ENCODE measurements around the gene TEP1. TPM values are rescaled to one million over a fixed set of nuclear protein-coding genes. Genes with fewer than 3 reads are reported as not detected.

TEP1 gene
- total RNA-seq, 1 donor from 2014 or later: 22.8 TPM

DNA sequence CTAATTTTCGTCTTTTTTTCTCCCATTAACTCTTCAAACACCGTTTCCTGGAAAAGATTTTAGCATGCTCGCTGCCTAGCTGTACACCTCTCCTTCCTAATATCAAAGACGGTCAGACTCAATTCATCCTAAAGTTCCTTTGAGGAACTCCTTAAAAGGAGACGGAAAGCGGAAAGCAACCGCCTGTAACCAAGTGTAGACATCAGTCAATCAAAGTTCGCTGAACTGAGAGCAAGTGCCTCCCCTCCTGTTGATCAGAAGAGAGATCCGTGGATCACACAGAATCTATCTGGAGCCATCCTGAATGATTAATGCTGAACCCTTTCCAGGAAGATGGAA lies 412 bp upstream of the TEP1 start:
- peak overlapping the region; percentile 94 for H3K4me3 Mint-ChIP-seq (ENCODE audit: unreplicated experiment)
- peak overlapping the region; percentile 97 for H3K27ac Mint-ChIP-seq (ENCODE audit: unreplicated experiment)
- TF ChIP-seq CTCF (IDR thresholded peaks at IDR 0.05): no peak
- DNase-seq (ENCODE audit: low spot score): no peak
- no peaks in the 10 kb centered on the region for H3K9me3 Mint-ChIP-seq (ENCODE audit: low read depth)
- peaks cover 2% of the 10 kb centered on the region for H3K36me3 Mint-ChIP-seq (ENCODE audit: low read depth)
- H3K4me1 Mint-ChIP-seq (ENCODE audit: low read depth): peaks cover 31% of the 10 kb centered on the region
- H3K27me3 Mint-ChIP-seq (ENCODE audit: low read depth): no peaks in the 10 kb centered on the region

DNA sequence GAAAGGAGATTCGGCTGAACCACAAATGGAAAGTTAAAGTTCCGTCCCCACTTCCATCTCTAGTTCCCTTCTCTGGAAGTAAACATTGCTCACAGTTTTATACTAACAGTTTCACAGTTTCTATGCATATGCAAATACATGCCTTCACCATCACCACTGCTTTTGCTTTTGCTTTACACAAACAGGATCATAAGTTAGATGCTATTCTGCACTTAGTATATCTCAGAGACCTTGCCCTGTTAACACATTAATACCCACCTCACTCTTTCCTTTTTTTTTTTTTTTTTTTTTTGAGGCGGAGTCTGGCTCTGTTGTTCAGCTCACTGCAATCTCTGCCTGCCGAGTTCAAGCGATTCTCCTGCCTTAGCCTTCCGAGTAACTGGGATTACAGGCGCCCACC lies 890 bp downstream of the TEP1 start:
- peak overlapping the region; percentile 94 for H3K4me3 Mint-ChIP-seq (ENCODE audit: unreplicated experiment)
- H3K27ac Mint-ChIP-seq (ENCODE audit: unreplicated experiment): peak overlapping the region; percentile 97
- H3K4me1 Mint-ChIP-seq (ENCODE audit: low read depth): peaks cover 31% of the 10 kb centered on the region
- no peaks in the 10 kb centered on the region for H3K9me3 Mint-ChIP-seq (ENCODE audit: low read depth)
- TF ChIP-seq CTCF (IDR thresholded peaks at IDR 0.05): no peak
- DNase-seq (ENCODE audit: low spot score): no peak
- peaks cover 10% of the 10 kb centered on the region for H3K36me3 Mint-ChIP-seq (ENCODE audit: low read depth)
- no peaks in the 10 kb centered on the region for H3K27me3 Mint-ChIP-seq (ENCODE audit: low read depth)

GRCh38 chr14:20409226-20409625 lies 4.1 kb downstream of the TEP1 start:
- DNase-seq (ENCODE audit: low spot score): no peak
- H3K27me3 Mint-ChIP-seq (ENCODE audit: low read depth): no peaks in the 10 kb centered on the region
- TF ChIP-seq CTCF (IDR thresholded peaks at IDR 0.05): no peak
- H3K27ac Mint-ChIP-seq (ENCODE audit: unreplicated experiment): peak overlapping the region; percentile 60
- peaks cover 29% of the 10 kb centered on the region for H3K36me3 Mint-ChIP-seq (ENCODE audit: low read depth)
- H3K4me1 Mint-ChIP-seq (ENCODE audit: low read depth): peaks cover 29% of the 10 kb centered on the region
- no peak overlapping the region for H3K4me3 Mint-ChIP-seq (ENCODE audit: unreplicated experiment)
- H3K9me3 Mint-ChIP-seq (ENCODE audit: low read depth): no peaks in the 10 kb centered on the region

- TF ChIP-seq CTCF (IDR thresholded peaks at IDR 0.05): no peak
- Mint-ChIP-seq H3K27me3 (ENCODE audit: low read depth) (no peaks in the 10 kb centered on the region), H3K36me3 (ENCODE audit: low read depth) (peaks cover 49% of the 10 kb centered on the region), H3K4me1 (ENCODE audit: low read depth) (no peaks in the 10 kb centered on the region), H3K27ac (ENCODE audit: unreplicated experiment) (no peak overlapping the region), H3K4me3 (ENCODE audit: unreplicated experiment) (no peak overlapping the region), H3K9me3 (ENCODE audit: low read depth) (no peaks in the 10 kb centered on the region)
- DNase-seq (ENCODE audit: low spot score): no peak
Measured at GRCh38 chr14:20403521-20403920, 9.8 kb downstream of the TEP1 start.

DNA sequence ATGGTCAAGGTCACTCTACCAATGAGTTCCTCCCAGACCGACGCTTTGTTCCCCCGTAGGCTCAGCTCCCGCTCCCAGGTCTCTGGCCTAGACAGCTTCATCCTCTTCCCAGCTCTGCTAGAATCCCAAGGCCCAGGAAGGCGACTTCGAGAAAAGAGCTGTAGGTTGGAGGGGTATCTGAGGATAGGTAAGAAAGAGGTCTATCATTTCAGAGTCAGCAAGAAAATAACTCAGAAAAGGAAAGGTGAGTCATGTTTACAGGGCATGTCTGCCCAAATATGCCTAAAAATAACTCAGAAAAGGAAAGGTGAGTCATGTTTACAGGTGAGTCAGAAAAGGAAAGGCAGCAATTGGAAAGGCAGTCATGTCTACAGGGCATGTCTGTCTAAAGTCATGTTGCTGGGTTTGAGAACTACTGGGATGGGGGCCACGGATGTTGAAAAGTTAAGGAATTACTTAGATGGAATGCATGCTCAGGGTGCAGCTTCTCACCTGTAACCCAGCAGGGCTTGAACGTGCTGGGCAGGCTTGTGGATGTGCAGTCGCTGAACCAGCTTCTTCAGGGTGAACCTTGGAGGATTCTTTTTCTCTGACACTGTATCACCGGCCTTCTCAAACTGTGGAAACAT lies 12.2 kb downstream of the TEP1 start:
- no peak for TF ChIP-seq CTCF (IDR thresholded peaks at IDR 0.05)
- no peaks in the 10 kb centered on the region for H3K9me3 Mint-ChIP-seq (ENCODE audit: low read depth)
- H3K4me1 Mint-ChIP-seq (ENCODE audit: low read depth): no peaks in the 10 kb centered on the region
- no peak for DNase-seq (ENCODE audit: low spot score)
- no peak overlapping the region for H3K27ac Mint-ChIP-seq (ENCODE audit: unreplicated experiment)
- H3K36me3 Mint-ChIP-seq (ENCODE audit: low read depth): peaks cover 41% of the 10 kb centered on the region
- no peak overlapping the region for H3K4me3 Mint-ChIP-seq (ENCODE audit: unreplicated experiment)
- H3K27me3 Mint-ChIP-seq (ENCODE audit: low read depth): no peaks in the 10 kb centered on the region

All from chondrocyte (in vitro differentiated cells).